ENCODE results near the gene SH3GL3. TPM values are rescaled to one million over a fixed set of nuclear protein-coding genes. Genes with fewer than 3 reads are reported as not detected.

The SH3GL3 gene
- total and polyA plus RNA-seq, 8 donors = 0.56 to 3.3 (median 1.4) TPM; not detected in 4

DNA sequence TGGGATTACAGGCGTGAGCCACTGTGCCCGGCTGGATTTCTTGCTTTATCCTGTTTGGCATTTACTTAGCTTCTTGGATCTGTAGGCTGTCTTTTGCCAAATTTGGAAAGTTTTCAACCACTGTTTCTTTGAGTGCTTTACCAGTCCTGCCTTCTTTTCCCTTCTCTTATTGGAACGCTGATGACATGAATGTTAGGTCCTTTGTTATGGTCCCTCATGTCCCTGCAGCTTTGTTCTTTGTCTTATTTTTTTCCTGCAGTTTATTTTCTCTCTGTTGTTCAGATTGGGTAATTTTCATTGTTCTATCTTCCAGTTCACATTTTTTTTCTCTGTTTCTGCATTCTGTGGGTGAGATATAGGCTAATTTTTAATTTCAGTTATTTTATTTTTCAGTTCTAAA lies 25.0 kb downstream of the SH3GL3 start:
- Histone ChIP-seq H3K9me3 (no peaks in the 10 kb centered on the region), H3K4me1 (peaks cover 0 to 9% (median 0%) of the 10 kb centered on the region in 4 donors), H3K4me3 (no peak overlapping the region), H3K27me3 (no peaks in the 10 kb centered on the region), H3K36me3 (no peaks in the 10 kb centered on the region), H3K27ac (no peak overlapping the region)
- TF ChIP-seq POLR2AphosphoS5 (IDR thresholded peaks at IDR 0.05) (no peak), EP300 (IDR thresholded peaks at IDR 0.05) (no peak), POLR2A (IDR thresholded peaks at IDR 0.05) (no peak)
- TF ChIP-seq, protein P1, sequence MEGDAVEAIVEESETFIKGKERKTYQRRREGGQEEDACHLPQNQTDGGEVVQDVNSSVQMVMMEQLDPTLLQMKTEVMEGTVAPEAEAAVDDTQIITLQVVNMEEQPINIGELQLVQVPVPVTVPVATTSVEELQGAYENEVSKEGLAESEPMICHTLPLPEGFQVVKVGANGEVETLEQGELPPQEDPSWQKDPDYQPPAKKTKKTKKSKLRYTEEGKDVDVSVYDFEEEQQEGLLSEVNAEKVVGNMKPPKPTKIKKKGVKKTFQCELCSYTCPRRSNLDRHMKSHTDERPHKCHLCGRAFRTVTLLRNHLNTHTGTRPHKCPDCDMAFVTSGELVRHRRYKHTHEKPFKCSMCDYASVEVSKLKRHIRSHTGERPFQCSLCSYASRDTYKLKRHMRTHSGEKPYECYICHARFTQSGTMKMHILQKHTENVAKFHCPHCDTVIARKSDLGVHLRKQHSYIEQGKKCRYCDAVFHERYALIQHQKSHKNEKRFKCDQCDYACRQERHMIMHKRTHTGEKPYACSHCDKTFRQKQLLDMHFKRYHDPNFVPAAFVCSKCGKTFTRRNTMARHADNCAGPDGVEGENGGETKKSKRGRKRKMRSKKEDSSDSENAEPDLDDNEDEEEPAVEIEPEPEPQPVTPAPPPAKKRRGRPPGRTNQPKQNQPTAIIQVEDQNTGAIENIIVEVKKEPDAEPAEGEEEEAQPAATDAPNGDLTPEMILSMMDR (IDR thresholded peaks at IDR 0.05) = no peak
- 87 to 95% (median 92%) methylated on average over 3 of the region's 3 CpGs for WGBS, 5 donors
- intact Hi-C loops (cut with DNase I; ENCODE audit: low total_unique reads) = no loop called here
- no peak for DNase-seq

DNA sequence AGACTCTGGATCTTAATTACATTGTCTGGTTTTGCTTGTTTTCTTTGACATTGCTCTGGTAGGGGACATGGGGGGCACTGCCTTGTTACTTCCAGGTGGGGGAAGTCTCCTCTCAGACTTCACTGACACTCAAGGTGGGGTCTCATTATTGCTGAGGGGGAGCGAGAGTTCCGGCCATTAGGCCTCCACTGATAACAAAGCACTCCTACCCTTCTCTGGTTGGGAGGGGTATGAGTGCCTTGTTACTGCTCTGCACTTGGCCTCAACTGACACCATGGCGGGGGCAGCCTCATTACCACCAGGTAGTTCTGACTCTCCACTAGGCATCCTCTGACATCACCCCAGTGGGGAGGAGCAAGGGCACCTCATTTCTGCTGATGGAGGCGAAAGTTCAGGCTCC lies 25.7 kb downstream of the SH3GL3 start:
- Histone ChIP-seq H3K4me1 (peaks cover 0 to 9% (median 0%) of the 10 kb centered on the region in 4 donors), H3K36me3 (no peaks in the 10 kb centered on the region), H3K4me3 (no peak overlapping the region), H3K27ac (no peak overlapping the region), H3K9me3 (no peaks in the 10 kb centered on the region), H3K27me3 (no peaks in the 10 kb centered on the region)
- TF ChIP-seq, protein P1 (IDR thresholded peaks at IDR 0.05) = no peak
- TF ChIP-seq POLR2AphosphoS5 (IDR thresholded peaks at IDR 0.05) (no peak), EP300 (IDR thresholded peaks at IDR 0.05) (no peak), POLR2A (IDR thresholded peaks at IDR 0.05) (no peak)
- 73 to 87% (median 84%) methylated on average over 4 of the region's 4 CpGs for WGBS, 5 donors
- intact Hi-C loops (cut with DNase I; ENCODE audit: low total_unique reads) = no loop called here
- DNase-seq = no peak

DNA sequence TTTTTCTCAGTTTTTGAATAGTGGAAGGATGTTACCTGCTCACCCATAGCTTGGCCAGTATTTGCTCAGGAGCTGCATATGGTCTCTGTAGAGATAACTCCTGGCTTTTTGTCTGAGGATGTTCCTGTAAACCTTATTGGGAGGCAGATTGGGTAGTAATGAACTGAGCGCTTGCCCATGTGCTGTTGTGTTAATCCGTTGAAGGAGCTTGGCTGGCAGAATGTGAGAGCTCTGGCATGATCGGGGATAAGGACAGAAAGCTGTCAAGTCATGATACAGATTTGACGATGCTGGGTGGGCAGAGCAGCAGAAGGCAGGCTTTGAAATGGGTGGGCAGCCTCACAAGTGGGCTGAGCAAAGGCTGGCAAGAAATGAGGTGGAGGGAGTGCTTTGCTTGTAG lies 27.4 kb downstream of the SH3GL3 start:
- WGBS, 5 donors = 80 to 92% (median 86%) methylated on average over 4 of the region's 4 CpGs
- no peak for TF ChIP-seq POLR2A (IDR thresholded peaks at IDR 0.05)
- no peaks in the 10 kb centered on the region for H3K36me3 ChIP-seq

DNA sequence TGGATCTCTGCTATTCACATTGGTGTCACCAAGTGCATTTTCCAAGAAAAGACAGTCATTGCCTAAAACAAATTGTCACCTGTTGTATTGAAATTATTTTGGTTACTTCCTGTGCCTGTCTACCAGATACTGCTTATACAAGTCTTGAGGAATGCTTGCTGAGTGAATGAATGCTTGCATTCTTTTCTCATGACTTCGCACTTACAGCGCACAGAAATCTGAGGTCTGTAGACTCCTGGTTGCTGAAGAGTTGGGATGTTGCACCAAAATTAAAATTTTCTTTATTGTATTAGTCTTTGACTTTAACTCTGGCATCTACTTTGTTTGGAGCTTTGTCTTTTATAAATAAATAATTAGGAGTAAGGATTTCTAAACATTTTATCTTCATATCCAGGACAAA lies 28.4 kb downstream of the SH3GL3 start:
- peak in 1 of 2 donors; percentile 25 for DNase-seq
- Histone ChIP-seq H3K4me3 (no peak overlapping the region), H3K36me3 (no peaks in the 10 kb centered on the region), H3K9me3 (no peaks in the 10 kb centered on the region), H3K4me1 (peaks cover 0 to 9% (median 0%) of the 10 kb centered on the region in 4 donors), H3K27me3 (no peaks in the 10 kb centered on the region), H3K27ac (no peak overlapping the region)
- intact Hi-C loops (cut with DNase I; ENCODE audit: low total_unique reads) = no loop called here
- 84 to 91% (median 85%) methylated on average over 2 of the region's 2 CpGs for WGBS, 5 donors
- TF ChIP-seq POLR2A (IDR thresholded peaks at IDR 0.05) (no peak), EP300 (IDR thresholded peaks at IDR 0.05) (no peak), POLR2AphosphoS5 (IDR thresholded peaks at IDR 0.05) (no peak)
- TF ChIP-seq, protein P1 (IDR thresholded peaks at IDR 0.05) = no peak

More for the DNA sequence above, 27.4 kb downstream of the SH3GL3 start:
- no peak overlapping the region for H3K4me3 ChIP-seq
- peaks cover 0 to 9% (median 0%) of the 10 kb centered on the region in 4 donors for H3K4me1 ChIP-seq
- DNase-seq = no peak
- no peaks in the 10 kb centered on the region for H3K27me3 ChIP-seq
- H3K27ac ChIP-seq = no peak overlapping the region
- no peaks in the 10 kb centered on the region for H3K9me3 ChIP-seq
- intact Hi-C loops (cut with DNase I; ENCODE audit: low total_unique reads) = no loop called here

DNA sequence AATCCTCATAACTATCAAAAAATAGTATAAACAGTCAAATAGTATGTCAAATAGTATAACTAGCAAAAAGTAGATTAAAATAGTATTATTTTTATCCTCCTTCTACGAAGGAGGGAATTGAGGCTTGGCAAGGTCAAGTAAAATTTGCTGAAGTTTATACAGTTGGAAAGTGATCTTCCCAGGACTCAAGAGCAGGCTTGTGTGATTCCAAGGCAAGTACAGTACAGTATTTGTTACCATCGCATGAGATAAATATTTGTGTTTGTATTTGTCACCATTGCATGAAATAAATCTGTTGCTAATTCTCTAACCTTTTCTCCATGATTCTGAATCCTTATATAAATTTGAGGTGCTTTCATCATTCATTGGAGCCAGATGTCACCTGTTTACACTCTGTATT lies 28.9 kb downstream of the SH3GL3 start:
- peaks cover 0 to 9% (median 0%) of the 10 kb centered on the region in 4 donors for H3K4me1 ChIP-seq
- no peak for DNase-seq
- intact Hi-C loops (cut with DNase I; ENCODE audit: low total_unique reads) = no loop called here
- no peak overlapping the region for H3K27ac ChIP-seq
- H3K36me3 ChIP-seq = no peaks in the 10 kb centered on the region
- H3K9me3 ChIP-seq = no peaks in the 10 kb centered on the region
- 58 to 76% (median 74%) methylated on average over 2 of the region's 2 CpGs for WGBS, 5 donors
- no peak overlapping the region for H3K4me3 ChIP-seq
- TF ChIP-seq POLR2A (IDR thresholded peaks at IDR 0.05) (no peak), EP300 (IDR thresholded peaks at IDR 0.05) (no peak), POLR2AphosphoS5 (IDR thresholded peaks at IDR 0.05) (no peak)
- TF ChIP-seq, protein P1 (IDR thresholded peaks at IDR 0.05) = no peak
- no peaks in the 10 kb centered on the region for H3K27me3 ChIP-seq
